Fibroblast of the conjunctiva (primary cell): Measurements from ENCODE around the gene ARHGDIG.
"Not testable (repeated sequence)": the region's sequence is repeated elsewhere in the genome, so short reads cannot be mapped to it uniquely, and the experiment has no call there.

ENCODE experiments used
- DNase-seq: peaks from one replicate; pipeline ENCODE4 v3.0.0-alpha.2; 2010; ENCODE audit warnings: low read depth

The ARHGDIG gene

DNA sequence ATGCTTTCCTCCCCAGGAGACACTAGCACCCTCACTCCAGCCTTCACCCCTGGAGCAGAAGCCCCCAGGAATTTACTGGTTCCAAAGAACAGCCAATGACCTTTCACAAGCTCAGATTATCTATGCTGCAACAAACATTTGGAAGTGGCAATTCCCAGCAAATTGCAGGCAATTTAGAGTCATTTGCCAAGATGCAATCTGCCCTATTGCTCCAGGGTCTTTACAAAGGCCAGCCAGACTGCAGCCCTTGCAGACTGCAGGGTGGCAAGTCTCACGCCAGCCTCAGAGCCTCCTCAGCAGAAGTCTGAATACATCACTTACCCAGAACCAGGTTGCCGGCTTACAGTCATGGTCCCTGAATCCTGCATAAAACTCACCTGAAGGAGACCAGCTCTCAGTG is 50.4 kb downstream of the ARHGDIG start:
- no peak for DNase-seq

DNA sequence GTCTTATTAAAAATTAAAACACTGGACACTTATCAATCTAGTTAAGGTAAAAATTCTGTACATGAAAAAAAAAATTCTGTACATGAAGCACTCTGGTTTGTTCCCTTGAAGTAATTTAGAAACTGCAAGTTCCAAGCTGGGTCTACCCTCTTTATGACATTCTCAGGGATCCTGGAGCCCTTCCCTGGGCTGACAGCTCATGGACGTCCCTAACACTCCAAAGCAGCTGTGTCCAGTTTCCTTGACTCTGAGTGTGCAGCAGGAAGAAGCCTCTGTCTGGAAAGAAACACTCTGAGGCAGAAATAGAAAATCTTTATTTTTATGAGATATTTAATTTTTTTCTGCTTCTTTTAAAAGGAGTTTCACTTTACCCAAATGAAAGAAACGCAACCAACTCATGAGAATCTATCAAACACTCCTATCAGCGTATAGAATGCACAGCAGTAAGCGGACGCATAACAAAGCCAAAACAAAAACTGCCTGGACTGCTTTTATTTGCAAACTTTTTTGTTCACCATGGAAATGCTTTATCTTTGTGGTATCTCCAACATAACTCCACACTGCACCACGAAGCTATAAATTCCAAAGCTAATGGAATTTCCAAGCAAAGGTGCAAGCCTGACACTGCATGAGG is 50.9 kb downstream of the ARHGDIG start:
- not testable (repeated sequence) for DNase-seq
